ENCODE results near the gene AQR. TPM values are rescaled to one million over a fixed set of nuclear protein-coding genes. Genes with fewer than 3 reads are reported as not detected.

Gene AQR
- total RNA-seq, 2 experiments from 2014 or later = 35.5 to 36.4 TPM

DNA sequence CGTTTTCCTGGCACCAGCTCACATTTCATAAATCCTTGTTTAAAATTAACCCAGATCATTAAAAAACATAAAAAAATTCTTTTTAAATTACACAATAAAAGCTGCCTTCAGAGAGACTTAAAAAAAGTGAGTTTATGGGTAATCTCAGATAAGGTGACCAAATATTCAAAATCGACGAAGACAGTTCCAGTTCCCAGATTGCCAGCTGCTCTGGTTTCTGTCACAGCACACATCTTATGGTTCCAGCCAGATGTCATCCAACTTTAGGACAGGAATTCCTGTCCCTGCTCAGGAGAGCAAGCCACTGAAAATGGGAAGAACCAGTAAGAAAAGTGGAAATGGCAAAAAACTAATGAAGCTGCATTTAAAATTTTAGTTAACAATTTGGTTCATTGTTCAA, 34.4 kb upstream of the AQR start:
- ChIA-PET CTCF (no interaction called here), POLR2A (no interaction called here)

DNA sequence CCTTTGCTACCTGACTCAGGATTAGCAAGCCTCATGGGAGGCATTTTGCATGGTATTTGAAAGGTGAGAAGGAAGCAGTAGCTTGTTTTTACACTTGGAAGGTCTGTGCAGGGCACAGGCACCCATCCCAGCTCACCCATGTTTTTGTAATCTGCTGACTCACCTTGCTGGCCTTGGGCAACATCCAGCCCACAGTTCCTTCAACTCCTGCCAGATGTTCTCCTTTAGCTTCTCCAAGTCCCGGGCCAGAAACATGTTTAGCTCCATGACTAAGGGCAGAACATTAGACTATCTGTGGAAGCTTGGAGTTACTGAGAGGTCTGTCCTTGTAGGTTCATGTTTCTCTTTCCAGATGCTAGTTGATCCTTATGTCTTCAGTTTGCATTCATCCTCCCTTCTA, 31.0 kb upstream of the AQR start:
- TF ChIP-seq, protein P1, sequence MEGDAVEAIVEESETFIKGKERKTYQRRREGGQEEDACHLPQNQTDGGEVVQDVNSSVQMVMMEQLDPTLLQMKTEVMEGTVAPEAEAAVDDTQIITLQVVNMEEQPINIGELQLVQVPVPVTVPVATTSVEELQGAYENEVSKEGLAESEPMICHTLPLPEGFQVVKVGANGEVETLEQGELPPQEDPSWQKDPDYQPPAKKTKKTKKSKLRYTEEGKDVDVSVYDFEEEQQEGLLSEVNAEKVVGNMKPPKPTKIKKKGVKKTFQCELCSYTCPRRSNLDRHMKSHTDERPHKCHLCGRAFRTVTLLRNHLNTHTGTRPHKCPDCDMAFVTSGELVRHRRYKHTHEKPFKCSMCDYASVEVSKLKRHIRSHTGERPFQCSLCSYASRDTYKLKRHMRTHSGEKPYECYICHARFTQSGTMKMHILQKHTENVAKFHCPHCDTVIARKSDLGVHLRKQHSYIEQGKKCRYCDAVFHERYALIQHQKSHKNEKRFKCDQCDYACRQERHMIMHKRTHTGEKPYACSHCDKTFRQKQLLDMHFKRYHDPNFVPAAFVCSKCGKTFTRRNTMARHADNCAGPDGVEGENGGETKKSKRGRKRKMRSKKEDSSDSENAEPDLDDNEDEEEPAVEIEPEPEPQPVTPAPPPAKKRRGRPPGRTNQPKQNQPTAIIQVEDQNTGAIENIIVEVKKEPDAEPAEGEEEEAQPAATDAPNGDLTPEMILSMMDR (IDR thresholded peaks at IDR 0.05) = no peak
- ATAC-seq (no peak), DNase-seq (no peak)
- ChIA-PET POLR2A (no interaction called here), CTCF (interaction anchor here (1.4 kb wide), 1 partner anchor 11 kb away, joined by 3 read pairs; no protein-coding TSS in a partner anchor)
- H3K4me3 Mint-ChIP-seq = no peak overlapping the region
- H3K9me3 Mint-ChIP-seq = no peaks in the 10 kb centered on the region
- no peaks in the 10 kb centered on the region for H3K36me3 Mint-ChIP-seq (ENCODE audit: low read depth)
- H3K27me3 Mint-ChIP-seq = peaks cover 4% of the 10 kb centered on the region
- no peaks in the 10 kb centered on the region for H3K4me1 Mint-ChIP-seq (ENCODE audit: low read depth)
- intact Hi-C loops (cut with micrococcal nuclease) = no loop called here
- no peak overlapping the region for H3K27ac Mint-ChIP-seq

More for the DNA sequence above, 34.4 kb upstream of the AQR start:
- TF ChIP-seq, protein P1 (IDR thresholded peaks at IDR 0.05) = no peak
- no peak for ATAC-seq
- H3K4me1 Mint-ChIP-seq (ENCODE audit: low read depth) = no peaks in the 10 kb centered on the region
- no peak overlapping the region for H3K27ac Mint-ChIP-seq
- no peak overlapping the region for H3K4me3 Mint-ChIP-seq
- intact Hi-C loops (cut with micrococcal nuclease) = no loop called here
- H3K27me3 Mint-ChIP-seq = peaks cover under 1% of the 10 kb centered on the region
- H3K36me3 Mint-ChIP-seq (ENCODE audit: low read depth) = no peaks in the 10 kb centered on the region
- no peaks in the 10 kb centered on the region for H3K9me3 Mint-ChIP-seq
- no peak for DNase-seq

DNA sequence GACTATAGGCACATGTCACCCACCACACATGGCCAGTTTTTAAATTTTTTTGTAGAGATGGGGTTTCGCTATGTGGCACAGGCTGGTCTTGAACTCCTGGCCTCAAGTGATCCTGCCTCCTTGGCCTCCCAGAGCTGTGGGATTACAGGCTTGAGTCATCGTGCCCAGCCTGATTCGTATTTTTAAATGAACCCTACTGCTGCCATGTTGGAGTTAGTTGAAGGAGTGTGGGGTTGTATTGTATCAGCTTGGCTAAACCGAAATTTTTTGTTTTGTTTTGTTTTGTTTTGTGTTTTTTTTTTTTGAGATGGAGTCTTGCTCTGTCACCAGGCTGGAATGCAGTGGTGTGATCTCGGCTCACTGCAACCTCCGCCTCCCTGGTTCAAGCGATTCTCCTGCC, 30.4 kb upstream of the AQR start:
- ChIA-PET CTCF (interaction anchor here (1.4 kb wide), 1 partner anchor 11 kb away, joined by 3 read pairs; no protein-coding TSS in a partner anchor), POLR2A (no interaction called here)
- no peaks in the 10 kb centered on the region for H3K9me3 Mint-ChIP-seq
- no peak overlapping the region for H3K27ac Mint-ChIP-seq
- H3K27me3 Mint-ChIP-seq = peaks cover 4% of the 10 kb centered on the region
- no peak overlapping the region for H3K4me3 Mint-ChIP-seq
- no peaks in the 10 kb centered on the region for H3K36me3 Mint-ChIP-seq (ENCODE audit: low read depth)
- ATAC-seq (no peak), DNase-seq (no peak)
- H3K4me1 Mint-ChIP-seq (ENCODE audit: low read depth) = no peaks in the 10 kb centered on the region
- intact Hi-C loops (cut with micrococcal nuclease) = no loop called here
- TF ChIP-seq, protein P1 (IDR thresholded peaks at IDR 0.05) = no peak

DNA sequence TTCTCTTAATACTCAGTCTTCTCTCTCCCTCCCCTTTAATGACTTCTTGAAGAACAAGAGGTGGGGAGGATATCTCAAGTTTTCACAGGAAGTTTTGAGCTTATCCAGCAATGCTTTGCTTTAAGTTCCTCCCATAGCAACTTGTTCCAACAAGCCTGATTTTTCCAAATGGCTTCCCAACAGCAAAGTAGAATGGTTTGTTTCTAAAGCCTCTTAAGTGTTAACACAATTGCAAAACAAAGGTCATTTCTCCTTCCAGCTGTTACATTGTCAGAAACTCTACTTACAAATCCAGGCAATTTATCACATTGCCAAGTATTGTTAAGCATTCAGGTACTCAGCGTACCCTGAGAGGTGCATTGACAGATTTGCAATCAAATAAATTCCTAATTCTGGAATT, 25.4 kb upstream of the AQR start:
- ATAC-seq (no peak), DNase-seq (no peak)
- Mint-ChIP-seq H3K4me3 (no peak overlapping the region), H3K36me3 (ENCODE audit: low read depth) (no peaks in the 10 kb centered on the region), H3K9me3 (no peaks in the 10 kb centered on the region), H3K27ac (no peak overlapping the region), H3K4me1 (ENCODE audit: low read depth) (peaks cover 15% of the 10 kb centered on the region), H3K27me3 (peaks cover 4% of the 10 kb centered on the region)
- intact Hi-C loops (cut with micrococcal nuclease) = no loop called here
- ChIA-PET CTCF (no interaction called here), POLR2A (no interaction called here)
- TF ChIP-seq, protein P1 (IDR thresholded peaks at IDR 0.05) = no peak

DNA sequence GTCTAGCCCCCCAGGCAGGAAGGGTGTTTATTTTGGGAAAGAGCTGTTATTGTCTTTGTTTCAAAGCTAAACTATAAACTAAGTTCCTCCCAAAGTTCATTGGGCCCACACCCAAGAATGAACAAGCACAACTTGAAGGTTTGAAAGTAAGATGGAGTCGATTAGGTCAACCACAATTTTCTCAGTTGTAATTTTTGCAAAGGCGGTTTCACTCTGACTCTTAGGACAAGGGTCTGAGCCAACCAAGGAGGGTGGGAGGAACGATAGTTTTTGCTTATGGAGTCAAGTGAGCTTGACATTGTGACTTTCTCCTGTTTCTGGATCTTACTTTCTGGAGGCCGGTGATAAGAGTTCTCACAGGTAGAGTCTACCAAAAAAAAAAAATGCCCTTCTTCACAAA, 24.3 kb upstream of the AQR start:
- Mint-ChIP-seq H3K27me3 (peaks cover 3% of the 10 kb centered on the region), H3K9me3 (no peaks in the 10 kb centered on the region), H3K27ac (peak overlapping the region; percentile 89), H3K4me3 (peak overlapping the region; percentile 30), H3K36me3 (ENCODE audit: low read depth) (no peaks in the 10 kb centered on the region), H3K4me1 (ENCODE audit: low read depth) (peaks cover 23% of the 10 kb centered on the region)
- ChIA-PET POLR2A (no interaction called here), CTCF (interaction anchor here (1.1 kb wide), 1 partner anchor 24 kb away, joined by 4 read pairs; the partner anchor contains the start of gene AQR)
- peak; percentile 86 for ATAC-seq
- intact Hi-C loops (cut with micrococcal nuclease) = no loop called here
- TF ChIP-seq, protein P1 (IDR thresholded peaks at IDR 0.05) = no peak
- DNase-seq = peak; percentile 54

All from activated CD8-positive, alpha-beta T cell treated with anti-CD3 and anti-CD28 coated beads for 36 hours (primary cell).